Transverse colon (tissue), 4 donors: Measurements from ENCODE around the gene LAP3. TPM values are rescaled to one million over a fixed set of nuclear protein-coding genes. Genes with fewer than 3 reads are reported as not detected.
"Not testable (repeated sequence)": the region's sequence is repeated elsewhere in the genome, so short reads cannot be mapped to it uniquely, and the experiment has no call there.

Source experiments
- DNase-seq: peaks from one replicate; pipeline ENCODE4 v3.0.0-alpha.2; 2019
- H3K27ac ChIP-seq, 4 donors: fragments of 200-600 bp; sonication (generic); 2 replicates each; pipeline ENCODE4 v1.5.1; 2016 to 2018; ENCODE audit warnings: inconsistent platforms in 4 of 4
- H3K27me3 ChIP-seq: fragments of 200-600 bp; sonication (generic); 2 replicates; pipeline ENCODE4 v1.5.1; 2017; ENCODE audit warnings: inconsistent platforms
- H3K36me3 ChIP-seq, 4 donors: fragments of 200-600 bp; sonication (generic); 2 replicates each; pipeline ENCODE4 v1.5.1; 2017 to 2019; ENCODE audit warnings: inconsistent platforms in 4 of 4
- H3K4me1 ChIP-seq, 4 donors: fragments of 200-600 bp; sonication (generic); 2 replicates each; pipeline ENCODE4 v1.5.1; 2017 to 2020; ENCODE audit warnings: inconsistent platforms in 4 of 4
- H3K4me3 ChIP-seq, 4 donors: fragments of 200-600 bp; sonication (generic); 1 replicate in 1 of 4; 2 replicates in 3 of 4; pipeline versions ENCODE4 v1.5.1 to v1.6.1; 2017 to 2019; ENCODE audit warnings: inconsistent platforms in 4 of 4
- H3K9me3 ChIP-seq, 2 donors: fragments of 200-600 bp; sonication (generic); 2 replicates each; pipeline ENCODE4 v1.5.1; 2017 to 2019; ENCODE audit warnings: inconsistent platforms in 2 of 2
- CTCF ChIP-seq, 5 experiments: fragments of 200-600 bp in 3 of 5; fragments of 450-650 bp in 2 of 5; sonication (generic) in 3 of 5; IDR thresholded peaks; 1 replicate in 2 of 5; 2 replicates in 3 of 5; pipeline ENCODE4 v1.5.1; 2016 to 2017; ENCODE audit warnings: antibody characterized with exemption in 5 of 5, inconsistent platforms in 3 of 5, mild to moderate bottlenecking in 2 of 5, moderate library complexity in 1 of 5
- EP300 ChIP-seq: sonication (generic); formaldehyde crosslinking; IDR thresholded peaks from one replicate; pipeline ENCODE4 v1.6.1; 2017; ENCODE audit warnings: antibody characterized with exemption, low read depth
- POLR2A ChIP-seq: fragments of 450-650 bp; IDR thresholded peaks from one replicate; pipeline ENCODE4 v1.6.1; 2016; ENCODE audit warnings: antibody characterized with exemption, mild to moderate bottlenecking, moderate library complexity
- POLR2AphosphoS5 ChIP-seq, 3 donors: sonication (generic); formaldehyde crosslinking; IDR thresholded peaks; one replicate each; pipeline ENCODE4 v1.6.1; 2016; ENCODE audit warnings: antibody characterized with exemption in 3 of 3
- WGBS, 2 donors: methylation state at CpG; one replicate each; pipeline ENCODE4 v1.1.5; 2018; ENCODE audit warnings: low coverage in 1 of 2; 5-methylcytosine and 5-hydroxymethylcytosine counted together
- in situ Hi-C, 4 donors: fragments of 200-750 bp; cut with MboI; loops; one replicate each; pipeline versions ENCODE4 v1.15.0 to v1.15.1; 2017; ENCODE audit warnings: low sequenced_read_pairs in 3 of 4, low pct_ligation_motif_present in 1 of 4, low pct_unique_long_range_greater_than_20kb in 1 of 4
- intact Hi-C: fragments of 100-400 bp; cut with DNase I; formaldehyde crosslinking; loops from one replicate; pipeline ENCODE4 v1.15.1; 2023; ENCODE audit warnings: low total_unique reads
- total RNA-seq, 4 donors: library from RNA; depleted of rRNA; stranded (reverse); fragments of >200 nt; gene quantifications; one replicate each; pipeline ENCODE4 v1.1.0, GENCODE V29; 2016

Gene LAP3
- total RNA-seq, 4 donors from 2014 or later = 53.5 to 85.0 (median 56.0) TPM

- in situ Hi-C loops (loop anchor here in 2 of 4 donors (25.0 kb wide), 3 partner anchors 220 to 1020 kb away; partner anchors contain the start of genes FAM184B (in 1 of the 2) and LCORL (in 1 of the 2)), intact Hi-C loops (no loop called here)
- no peak for TF ChIP-seq CTCF (IDR thresholded peaks at IDR 0.05)
- TF ChIP-seq POLR2A = no peak
- TF ChIP-seq POLR2AphosphoS5 (IDR thresholded peaks at IDR 0.05) = no peak
- no peak for TF ChIP-seq EP300
- no peak for DNase-seq
- Histone ChIP-seq H3K4me1 (no peaks in the 10 kb centered on the region), H3K27me3 (no peaks in the 10 kb centered on the region), H3K9me3 (no peaks in the 10 kb centered on the region), H3K36me3 (no peaks in the 10 kb centered on the region), H3K4me3 (no peak overlapping the region), H3K27ac (no peak overlapping the region)
- 74 to 80% methylated on average over 2 of the region's 2 CpGs for WGBS, 2 donors
Observed at GRCh38 chr4:17567271-17567670, 9.7 kb upstream of the LAP3 start.

DNA sequence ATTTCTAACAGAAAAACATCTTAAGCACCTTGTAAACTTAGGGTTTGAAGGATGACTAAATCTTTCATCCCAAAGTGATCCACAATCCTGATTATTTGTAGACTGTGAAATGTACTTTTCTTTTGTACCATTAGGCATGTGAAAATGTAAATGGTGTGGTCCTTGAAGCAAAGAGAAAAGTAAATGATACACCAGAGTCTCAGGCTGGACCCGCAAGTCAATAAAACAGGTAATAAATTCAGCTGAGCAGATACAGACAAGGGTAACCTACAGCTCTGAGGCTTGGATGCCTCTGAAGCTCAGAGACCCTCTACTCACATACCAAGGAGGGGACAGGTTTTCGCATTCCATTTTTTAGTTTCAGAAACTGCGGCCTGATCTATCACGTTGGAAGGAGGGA, 2.8 kb upstream of the LAP3 start:
- H3K4me3 ChIP-seq = no peak overlapping the region
- H3K27me3 ChIP-seq = no peaks in the 10 kb centered on the region
- intact Hi-C loops (no loop called here), in situ Hi-C loops (loop anchor here in 2 of 4 donors (25.0 kb wide), 3 partner anchors 213 to 1013 kb away; partner anchors contain the start of genes FAM184B (in 1 of the 2) and LCORL (in 1 of the 2))
- DNase-seq = no peak
- no peaks in the 10 kb centered on the region for H3K9me3 ChIP-seq
- H3K27ac ChIP-seq = no peak overlapping the region
- 82 to 85% methylated on average over 4 of the region's 4 CpGs for WGBS, 2 donors
- H3K4me1 ChIP-seq = peaks cover 0 to 19% (median 15%) of the 10 kb centered on the region in 4 donors
- TF ChIP-seq POLR2A = no peak
- TF ChIP-seq CTCF (IDR thresholded peaks at IDR 0.05) = no peak
- TF ChIP-seq EP300 = no peak
- no peak for TF ChIP-seq POLR2AphosphoS5 (IDR thresholded peaks at IDR 0.05)
- no peaks in the 10 kb centered on the region for H3K36me3 ChIP-seq

- in situ Hi-C loops = loop anchor here in 3 of 4 donors (5.0 to 25.0 kb wide), 3 partner anchors 42 to 437 kb away; partner anchors contain the start of genes LCORL (in 2 of the 3), DCAF16 (in 1 of the 3) and NCAPG (in 1 of the 3)
- H3K27me3 ChIP-seq, H3K36me3 ChIP-seq, intact Hi-C loops, H3K27ac ChIP-seq, DNase-seq, H3K4me3 ChIP-seq, H3K9me3 ChIP-seq: not testable (repeated sequence)
- peaks cover 0 to 28% (median 17%) of the 10 kb centered on the region in 4 donors for H3K4me1 ChIP-seq
- 81 to 100% methylated on average over 6 to 12 of the region's 12 CpGs for WGBS, 2 donors
Observed at GRCh38 chr4:17575177-17575576, 1.8 kb upstream of the LAP3 start.

- TF ChIP-seq POLR2AphosphoS5 (IDR thresholded peaks at IDR 0.05) (no peak), POLR2A (no peak), CTCF (IDR thresholded peaks at IDR 0.05) (no peak), EP300 (no peak)
- H3K4me3 ChIP-seq = peak overlapping the region; percentile 69 to 87 (median 82)
- H3K4me1 ChIP-seq = peaks cover 0 to 36% (median 20%) of the 10 kb centered on the region in 4 donors
- H3K9me3 ChIP-seq = no peaks in the 10 kb centered on the region
- H3K36me3 ChIP-seq = peaks cover 0 to 15% (median 6%) of the 10 kb centered on the region in 4 donors
- in situ Hi-C loops (loop anchor here in 3 of 4 donors (5.0 to 25.0 kb wide), 3 partner anchors 39 to 434 kb away; partner anchors contain the start of genes LCORL (in 2 of the 3), DCAF16 (in 1 of the 3) and NCAPG (in 1 of the 3)), intact Hi-C loops (loop anchor here (1.0 kb wide), 1 partner anchor 36 kb away; the partner anchor contains the start of gene MED28)
- DNase-seq = peak; percentile 57
- peak overlapping the region; percentile 92 to 98 (median 97) for H3K27ac ChIP-seq
- no peaks in the 10 kb centered on the region for H3K27me3 ChIP-seq
- WGBS, 2 donors = 6 to 17% methylated on average over 2 to 25 of the region's 33 CpGs
Observed at GRCh38 chr4:17577665-17578481, 875 bp downstream of the LAP3 start.
